Lower leg skin (tissue), 3 donors: Measurements from ENCODE around the gene ODAD4.

Experiments
- CTCF ChIP-seq, 3 donors: fragments of 450-650 bp; IDR thresholded peaks; one replicate each; pipeline ENCODE4 v1.5.1; 2016; ENCODE audit warnings: antibody characterized with exemption in 3 of 3, mild to moderate bottlenecking in 3 of 3, moderate library complexity in 2 of 3
- POLR2A ChIP-seq, 2 donors: fragments of 450-650 bp; IDR thresholded peaks; one replicate each; pipeline ENCODE4 v1.6.1; 2016 to 2017; ENCODE audit warnings: antibody characterized with exemption in 2 of 2, mild to moderate bottlenecking in 1 of 2, moderate library complexity in 1 of 2

DNA sequence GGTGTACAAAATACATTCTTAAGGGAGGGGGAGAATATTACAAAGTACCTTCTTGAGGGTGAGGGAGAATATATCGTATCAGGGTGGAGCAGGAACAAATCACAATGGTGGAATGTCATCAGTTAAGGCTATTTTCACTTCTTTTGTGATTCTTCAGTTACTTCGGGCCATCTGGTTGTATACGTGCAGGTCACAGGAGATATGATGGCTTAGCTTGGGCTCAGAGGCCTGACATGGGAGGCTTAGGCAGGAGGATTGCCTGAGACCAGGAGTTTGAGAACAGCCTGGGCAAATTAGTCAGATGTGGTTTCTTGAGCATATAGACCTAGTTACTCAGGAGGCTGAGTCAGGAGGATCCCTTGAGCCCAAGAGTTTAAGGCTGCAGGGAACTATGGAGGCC lies 13.1 kb downstream of the ODAD4 start:
- no peak for TF ChIP-seq CTCF (IDR thresholded peaks at IDR 0.05)
- no peak for TF ChIP-seq POLR2A (IDR thresholded peaks at IDR 0.05)
